Fibroblast of villous mesenchyme (primary cell): ENCODE results near the gene NEK9. TPM values are rescaled to one million over a fixed set of nuclear protein-coding genes. Genes with fewer than 3 reads are reported as not detected.
"Not testable (repeated sequence)": the region's sequence is repeated elsewhere in the genome, so short reads cannot be mapped to it uniquely, and the experiment has no call there.

Experiments
- DNase-seq: peaks from one replicate; pipeline ENCODE4 v3.0.0-alpha.2; 2010; ENCODE audit warnings: low read depth
- H3K4me3 ChIP-seq: 2 replicates; pipeline ENCODE4 v1.5.1; 2011; ENCODE audit warnings: low read depth, mild to moderate bottlenecking, low read length
- CTCF ChIP-seq: IDR thresholded peaks from 2 replicates; pipeline ENCODE4 v1.5.1; 2012; ENCODE audit warnings: low read depth, mild to moderate bottlenecking, low read length; ENCODE audit not compliant: insufficient read depth
- total RNA-seq: library from RNA; depleted of rRNA; stranded (reverse); fragments of >200 nt; gene quantifications from 2 replicates; pipeline ENCODE4 v1.2.3, GENCODE V29; 2012

The NEK9 gene
- total RNA-seq, 1 donor: 32.0 TPM

DNA sequence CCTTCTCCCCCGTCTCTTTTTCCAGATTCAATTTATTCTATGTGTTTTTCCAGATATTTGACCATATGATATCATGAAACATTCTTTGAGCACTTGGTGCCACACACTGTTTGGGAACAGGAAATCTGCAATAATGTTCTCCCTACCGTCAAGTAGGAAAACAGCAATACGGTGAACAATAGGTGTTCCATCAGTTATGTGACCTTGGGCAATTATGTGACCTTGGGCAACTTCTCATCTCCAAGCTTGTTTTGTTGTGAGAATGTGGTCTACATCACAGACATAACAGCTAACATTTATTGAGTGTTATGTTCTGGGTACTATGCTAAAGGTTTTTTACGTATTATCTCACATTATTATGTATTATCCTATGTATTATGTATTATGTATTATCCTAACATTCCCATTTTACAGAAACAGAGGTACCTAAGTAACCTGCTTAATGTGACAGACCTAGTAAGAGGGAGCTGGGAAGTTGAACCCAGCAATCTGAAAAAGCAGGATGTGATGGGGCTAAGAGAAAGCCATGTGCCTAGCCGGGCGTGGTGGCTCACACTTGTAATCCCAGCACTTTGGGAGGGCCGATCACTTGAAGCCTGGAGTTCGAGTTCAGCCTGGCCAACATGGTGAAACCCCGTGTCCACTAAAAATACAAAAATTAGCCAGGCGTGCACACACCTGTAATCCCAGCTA, 1.2 kb upstream of the NEK9 start:
- no peak for DNase-seq
- TF ChIP-seq CTCF: no peak
- peak overlapping the region; percentile 68 for H3K4me3 ChIP-seq

GRCh38 chr14:75127474-75127820, 599 bp upstream of the NEK9 start:
- H3K4me3 ChIP-seq: peak overlapping the region; percentile 68
- DNase-seq: not testable (repeated sequence)

GRCh38 chr14:75126121-75126544, 715 bp downstream of the NEK9 start:
- H3K4me3 ChIP-seq: peak overlapping the region; percentile 68
- DNase-seq: peak; percentile 51
- TF ChIP-seq CTCF: no peak

DNA sequence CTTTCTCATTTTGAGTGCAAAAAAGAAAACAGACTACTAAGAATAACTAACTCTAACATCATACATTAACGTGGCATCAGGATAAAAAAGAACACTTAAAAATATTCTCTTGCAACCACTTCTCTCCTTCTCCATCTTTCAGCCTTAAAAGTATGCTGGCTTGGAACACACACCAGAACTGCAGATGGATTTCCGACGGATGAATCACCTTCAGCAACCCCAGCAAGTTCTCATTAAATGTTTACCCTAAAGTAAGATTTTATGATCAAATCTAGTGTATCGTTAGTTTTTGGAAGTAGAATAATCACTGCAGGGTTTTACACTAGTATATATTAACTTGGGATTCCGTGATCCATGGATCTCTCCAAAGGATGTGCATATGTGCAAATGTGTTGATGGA, 1.2 kb downstream of the NEK9 start:
- H3K4me3 ChIP-seq: peak overlapping the region; percentile 68
- DNase-seq: peak; percentile 94
- no peak for TF ChIP-seq CTCF

DNA sequence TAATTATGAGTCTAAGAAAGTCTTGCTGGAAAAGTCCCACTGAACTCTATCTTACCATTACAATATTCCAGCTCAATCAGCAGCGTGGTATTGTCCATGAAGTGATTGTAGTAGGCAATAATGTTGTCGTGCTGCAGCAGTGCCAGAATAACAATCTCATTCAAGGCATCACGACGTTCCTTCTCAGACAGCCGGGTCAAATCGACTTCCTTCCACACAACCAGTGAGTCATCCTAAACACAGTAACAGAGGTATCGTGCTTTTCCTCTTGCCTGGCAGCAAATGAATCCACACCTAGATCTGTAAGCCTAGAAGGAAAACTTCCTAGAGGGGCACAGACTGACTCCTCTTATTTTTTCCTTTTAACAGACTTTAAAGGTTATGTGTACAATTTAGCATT, 2.9 kb downstream of the NEK9 start:
- peak; percentile 81 for DNase-seq
- TF ChIP-seq CTCF: no peak
- no peak overlapping the region for H3K4me3 ChIP-seq

DNA sequence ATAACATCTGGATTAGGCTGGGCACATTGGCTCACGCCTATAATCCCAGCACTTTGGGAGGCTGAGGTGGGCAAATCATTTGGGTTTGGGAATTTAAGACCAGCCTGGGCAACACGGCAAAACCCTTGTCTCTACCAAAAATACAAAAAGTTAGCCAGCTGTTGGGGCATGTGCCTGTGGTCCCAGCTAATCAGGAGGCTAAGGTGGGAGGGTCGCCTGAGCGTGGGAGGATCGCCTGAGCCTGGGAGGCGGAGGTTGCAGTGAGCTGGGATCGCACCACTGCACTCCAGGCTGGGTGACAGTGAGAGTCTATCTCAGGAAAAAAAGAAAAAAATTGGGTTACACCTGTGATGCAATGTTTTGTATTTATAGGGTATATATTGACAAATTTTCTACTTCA, 5.3 kb downstream of the NEK9 start:
- no peak overlapping the region for H3K4me3 ChIP-seq
- no peak for TF ChIP-seq CTCF
- no peak for DNase-seq

GRCh38 chr14:75120541-75121291, 6.1 kb downstream of the NEK9 start:
- no peak overlapping the region for H3K4me3 ChIP-seq
- DNase-seq: no peak
- TF ChIP-seq CTCF: no peak
